Stimulated activated CD4-positive, alpha-beta T cell treated with anti-CD3 and anti-CD28 coated beads, Interleukin-2, amount 100 ng/mL, for 24 hours (primary cell): ENCODE results near the gene MTMR11.
"Not testable (repeated sequence)": the region's sequence is repeated elsewhere in the genome, so short reads cannot be mapped to it uniquely, and the experiment has no call there.

Experiments used
- DNase-seq, 2 donors: peaks; one replicate each; pipeline ENCODE4 v3.0.0-alpha.2; 2020

MTMR11 gene

DNA sequence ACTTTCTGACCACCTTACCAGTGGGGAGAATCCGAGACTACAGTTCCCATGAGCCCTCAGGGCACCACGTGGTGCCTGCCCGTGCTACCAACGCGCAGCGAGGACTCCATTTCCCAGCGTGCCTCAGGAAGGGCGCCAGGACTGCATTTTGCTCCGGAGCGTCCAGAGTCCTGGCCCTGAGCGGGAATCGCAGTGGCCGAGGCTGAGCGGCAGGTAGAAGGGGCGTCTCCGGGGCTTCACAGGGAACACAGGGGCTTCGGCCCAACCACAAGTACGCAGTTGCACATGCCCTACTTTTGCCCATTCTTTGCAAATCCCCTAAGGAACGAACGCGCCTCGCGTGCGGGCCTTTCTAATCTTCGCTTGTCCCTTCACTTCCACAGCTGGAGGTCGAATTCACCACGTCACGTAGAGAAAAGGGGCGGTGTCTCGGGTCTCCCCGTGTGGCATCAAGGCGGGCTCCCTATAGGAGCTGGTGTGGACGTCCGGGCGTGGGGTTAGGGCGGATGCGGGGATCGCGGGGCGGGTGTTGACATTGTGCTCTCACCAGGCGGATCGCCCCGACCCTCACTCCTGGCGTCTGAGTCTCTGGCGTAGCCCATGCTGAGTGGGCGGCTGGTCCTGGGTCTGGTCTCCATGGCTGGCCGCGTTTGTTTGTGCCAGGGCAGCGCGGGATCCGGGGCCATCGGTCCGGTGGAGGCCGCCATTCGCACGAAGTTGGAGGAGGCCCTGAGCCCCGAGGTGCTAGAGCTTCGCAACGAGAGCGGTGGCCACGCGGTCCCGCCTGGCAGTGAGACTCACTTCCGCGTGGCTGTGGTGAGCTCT, 37.0 kb downstream of the MTMR11 start, which contains the start of gene BOLA1:
TSS of gene BOLA1 (plus strand) at position 109 of the 825 bp plus-strand sequence. CDS start at position 601, 492 bp downstream.
- DNase-seq = peak; percentile 82 to 83

- DNase-seq = no peak
Measured at GRCh38 chr1:149896575-149896974, 40.1 kb downstream of the MTMR11 start.

DNA sequence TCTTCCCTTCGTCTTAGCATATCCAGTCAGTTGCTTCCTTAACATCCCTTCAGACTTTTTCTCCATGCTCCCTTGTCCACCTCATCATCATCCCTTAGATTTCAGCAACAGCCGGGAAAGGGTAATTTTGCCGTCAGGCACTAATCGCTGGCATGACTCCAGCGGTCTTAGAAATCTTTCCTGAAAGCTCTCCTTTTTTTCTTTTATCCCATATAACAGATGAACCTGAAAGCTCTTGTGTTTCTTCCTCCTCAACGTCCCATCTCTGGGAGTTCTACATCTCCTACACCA, 47.7 kb downstream of the MTMR11 start:
- no peak for DNase-seq

DNA sequence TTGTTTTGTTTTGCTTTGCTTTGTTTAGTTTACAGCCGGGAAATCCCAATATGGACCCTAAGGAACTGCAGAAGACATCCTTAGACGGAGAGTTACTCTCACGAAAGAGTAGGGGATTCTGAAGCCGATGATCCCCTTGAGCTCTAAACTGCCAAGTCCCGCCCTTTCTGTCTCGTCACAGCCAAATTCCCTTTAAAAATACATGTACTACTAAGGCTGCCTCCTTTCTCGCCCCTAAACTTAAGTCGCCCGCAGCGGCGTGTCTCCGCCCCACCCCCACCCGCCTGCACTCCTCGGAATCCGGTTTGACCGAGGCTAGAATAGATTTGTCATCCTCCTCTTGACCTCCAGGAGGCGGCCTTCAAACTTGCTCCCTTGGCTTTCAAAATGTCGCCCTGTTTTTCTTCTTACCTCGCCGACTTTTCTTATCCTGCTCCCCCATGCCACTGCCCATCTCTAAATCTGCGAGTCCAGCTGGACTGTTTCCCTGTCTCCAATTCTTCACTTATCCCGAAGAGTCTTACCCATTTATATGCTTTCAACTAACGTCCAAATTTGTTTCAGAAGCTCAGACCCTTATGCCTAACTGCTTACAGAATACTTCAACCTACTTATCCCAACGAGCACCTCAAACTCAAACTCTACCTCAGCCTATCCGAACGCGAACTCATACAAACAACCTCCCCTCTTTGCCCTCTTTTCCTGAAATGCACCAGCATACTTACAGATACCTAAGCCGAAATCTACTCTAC, 48.3 kb downstream of the MTMR11 start:
- DNase-seq = peak; percentile 79 to 85

DNA sequence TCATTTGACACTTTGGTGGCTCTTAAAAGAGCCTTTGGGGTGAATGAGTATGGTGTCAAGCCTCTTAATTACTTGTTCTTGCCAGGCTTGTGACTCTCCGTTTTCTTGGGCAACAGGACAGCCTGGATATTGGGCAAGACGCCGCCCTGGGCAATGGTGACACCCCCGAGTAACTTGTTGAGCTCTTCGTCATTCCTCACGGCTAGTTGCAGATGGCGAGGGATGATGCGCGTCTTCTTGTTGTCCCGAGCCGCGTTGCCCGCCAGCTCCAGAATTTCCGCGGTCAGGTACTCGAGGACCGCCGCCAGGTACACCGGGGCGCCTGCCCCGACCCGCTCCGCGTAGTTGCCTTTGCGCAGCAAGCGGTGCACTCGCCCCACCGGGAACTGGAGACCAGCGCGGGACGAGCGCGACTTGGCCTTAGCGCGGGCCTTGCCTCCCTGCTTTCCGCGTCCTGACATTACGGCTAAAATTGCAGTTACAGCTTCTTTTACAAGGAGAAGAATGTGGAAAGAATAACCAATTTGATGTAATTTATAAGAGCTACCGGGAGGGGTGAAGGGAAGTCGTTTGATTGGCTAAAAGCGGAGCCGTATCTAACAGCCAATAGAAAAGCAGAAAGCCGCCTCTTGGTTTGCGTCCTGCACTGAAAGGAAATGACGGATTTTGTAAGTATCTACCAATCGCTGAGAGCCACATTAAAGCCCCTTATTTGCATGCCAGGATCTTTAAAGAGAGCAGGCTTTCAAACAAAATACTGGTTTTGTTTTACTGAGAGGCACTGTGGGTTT, 49.0 kb downstream of the MTMR11 start:
- peak; percentile 71 for DNase-seq

GRCh38 chr1:149887196-149887455, 49.6 kb downstream of the MTMR11 start:
- DNase-seq = not testable (repeated sequence)

GRCh38 chr1:149886396-149887195, 50.1 kb downstream of the MTMR11 start:
- DNase-seq = peak; percentile 77 to 83

- DNase-seq = not testable (repeated sequence)
Measured at GRCh38 chr1:149886121-149886395, 50.6 kb downstream of the MTMR11 start.

GRCh38 chr1:149885339-149886120, 51.1 kb downstream of the MTMR11 start:
- peak; percentile 67 to 80 for DNase-seq

DNA sequence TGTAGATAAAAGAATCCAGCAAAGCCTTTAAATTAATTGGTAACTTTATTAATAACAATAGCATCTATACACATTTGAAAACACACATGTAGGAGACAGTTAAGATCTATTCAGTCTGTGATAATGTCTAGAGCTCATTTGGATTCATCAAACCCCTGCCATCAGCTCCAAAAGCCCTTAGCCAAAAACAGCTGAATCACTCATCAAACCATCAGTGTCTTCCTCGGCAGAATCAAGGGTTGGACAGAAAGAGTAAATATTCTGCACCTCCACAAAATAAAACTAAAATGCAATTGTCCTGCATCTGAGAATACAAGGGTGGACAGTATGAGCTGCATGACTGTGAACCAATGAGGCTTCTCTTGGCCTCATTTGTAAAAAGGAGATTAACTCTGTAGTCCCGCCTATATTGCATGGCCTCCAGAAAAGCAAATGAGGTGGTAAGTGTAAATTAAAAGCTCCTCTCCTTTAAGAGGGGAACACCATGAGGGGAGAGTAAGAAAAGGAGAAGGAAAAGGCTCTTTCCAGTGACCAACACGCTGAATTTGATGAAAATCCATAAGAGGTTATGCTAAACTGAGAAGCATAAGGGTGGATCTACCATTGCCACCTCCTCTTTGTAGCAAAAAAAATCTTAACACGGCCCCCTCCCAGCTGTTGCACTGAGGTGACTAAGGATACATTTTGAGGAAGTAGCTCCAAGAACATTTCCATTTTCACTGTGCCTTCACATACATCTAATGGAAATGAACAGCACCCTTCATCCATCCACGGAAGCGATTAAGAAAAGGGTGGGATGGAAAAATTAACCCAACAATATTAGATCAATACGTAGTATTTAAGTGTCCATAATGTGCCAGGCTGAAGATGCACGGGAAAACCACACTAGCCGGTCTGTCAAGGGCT, 52.0 kb downstream of the MTMR11 start:
- peak; percentile 18 to 26 for DNase-seq

DNA sequence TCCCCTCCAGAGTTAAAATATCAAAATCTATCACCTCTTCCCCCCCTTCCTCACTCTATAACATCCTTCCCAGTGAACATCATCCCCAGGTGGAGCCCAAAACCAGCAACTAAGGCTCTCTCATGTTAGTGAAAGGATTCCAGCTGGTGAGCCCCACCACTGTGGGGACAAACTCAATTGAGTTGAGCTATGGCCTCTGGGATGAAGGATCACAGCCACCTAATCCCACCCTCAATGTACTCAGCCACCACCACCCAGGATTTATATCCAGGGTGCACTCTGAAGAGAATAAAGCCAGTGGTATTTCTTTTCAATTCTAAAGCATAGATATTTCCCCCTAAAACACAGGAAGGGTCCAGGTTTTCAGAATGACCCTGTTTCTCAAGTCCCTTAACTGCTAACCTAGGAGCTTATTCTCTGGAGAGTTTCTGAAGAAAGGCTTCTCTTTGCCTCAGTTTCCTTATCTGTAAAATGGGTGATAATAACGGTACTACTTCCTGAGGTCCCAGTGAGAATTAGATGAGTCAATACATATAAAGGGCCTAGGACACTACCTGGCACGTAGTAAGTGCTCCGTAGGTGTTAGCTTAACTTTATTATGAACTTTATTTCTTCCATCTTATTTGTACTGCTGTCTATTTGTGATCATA, 53.0 kb downstream of the MTMR11 start:
- DNase-seq = peak in 1 of 2 donors; percentile 11

DNA sequence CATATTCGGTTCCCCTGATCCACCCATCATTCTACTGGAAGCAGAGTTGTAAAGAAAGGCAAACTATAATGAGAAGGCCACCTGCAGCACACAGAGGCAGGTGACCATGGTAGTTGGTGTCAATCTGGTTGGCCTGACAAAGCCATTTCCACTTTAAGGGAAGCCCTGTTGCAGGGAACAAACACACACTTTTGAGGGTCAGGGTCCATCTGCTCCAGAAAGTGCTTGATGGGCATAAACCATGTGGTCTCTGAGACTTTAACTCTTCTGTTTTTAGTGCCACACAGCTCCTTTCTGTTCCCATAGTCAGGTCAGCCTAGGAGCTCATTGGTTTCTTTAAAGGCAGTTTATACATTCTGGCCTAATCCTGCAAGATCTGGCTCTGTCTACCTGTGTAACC, 54.8 kb downstream of the MTMR11 start:
- DNase-seq = peak in 1 of 2 donors; percentile 7

GRCh38 chr1:149879556-149879955, 57.1 kb downstream of the MTMR11 start:
- DNase-seq = peak in 1 of 2 donors; percentile 15
